Measurements from ENCODE around the gene SHISA4.

The SHISA4 gene

GRCh38 chr1:201895913-201896807, 7.5 kb downstream of the SHISA4 start (continued):
- TF ChIP-seq PRDM6 (tag by site-specific recombination; IDR thresholded peaks at IDR 0.05) (no peak), ZNF544 (tag by site-specific recombination; IDR thresholded peaks at IDR 0.05) (no peak), ZNF324 (tag by site-specific recombination; IDR thresholded peaks at IDR 0.05) (peak; percentile 93), GLI2 (tag by site-specific recombination; IDR thresholded peaks at IDR 0.05; ENCODE audit: borderline replicate concordance, low read depth) (no peak), ZNF157 (tag by site-specific recombination; IDR thresholded peaks at IDR 0.05) (no peak), SCRT2 (tag by site-specific recombination; IDR thresholded peaks at IDR 0.05) (peak; percentile 100), ZNF362 (tag by site-specific recombination; IDR thresholded peaks at IDR 0.05) (no peak), ZNF645 (tag by site-specific recombination; IDR thresholded peaks at IDR 0.05) (no peak), ZNF350 (tag by site-specific recombination; IDR thresholded peaks at IDR 0.05) (no peak), PRDM4 (tag by site-specific recombination; IDR thresholded peaks at IDR 0.05) (no peak), ZNF132 (tag by site-specific recombination; IDR thresholded peaks at IDR 0.05; ENCODE audit: borderline replicate concordance) (no peak), ZBTB1 (tag by site-specific recombination; IDR thresholded peaks at IDR 0.05) (no peak), ZSCAN18 (tag by site-specific recombination; IDR thresholded peaks at IDR 0.05) (no peak), RBAK (tag by site-specific recombination; IDR thresholded peaks at IDR 0.05) (no peak), SP2 (tag by site-specific recombination; IDR thresholded peaks at IDR 0.05) (no peak), ZFP3 (tag by site-specific recombination; IDR thresholded peaks at IDR 0.05; ENCODE audit: low read depth) (no peak), ZSCAN16 (tag by site-specific recombination; IDR thresholded peaks at IDR 0.05) (no peak), ZIC2 (tag by site-specific recombination; IDR thresholded peaks at IDR 0.05) (peak; percentile 87), ZNF792 (tag by site-specific recombination; IDR thresholded peaks at IDR 0.05) (0 out of 2 replicates have a peak, but pooled peaks have one; percentile 22), KLF7 (tag by site-specific recombination; IDR thresholded peaks at IDR 0.05; ENCODE audit: borderline replicate concordance) (no peak), ZNF785 (tag by site-specific recombination; IDR thresholded peaks at IDR 0.05) (no peak), ZNF514 (tag by site-specific recombination; IDR thresholded peaks at IDR 0.05) (no peak), ZNF280C (tag by site-specific recombination; IDR thresholded peaks at IDR 0.05) (no peak), ZNF747 (tag by site-specific recombination; IDR thresholded peaks at IDR 0.05) (no peak), BCL11B (tag by site-specific recombination; IDR thresholded peaks at IDR 0.05; ENCODE audit: low read depth) (no peak), KLF8 (tag by site-specific recombination; IDR thresholded peaks at IDR 0.05) (peak; percentile 80), ZNF26 (tag by site-specific recombination; IDR thresholded peaks at IDR 0.05) (no peak), EGR2 (tag by site-specific recombination; IDR thresholded peaks at IDR 0.05; ENCODE audit: low read depth) (no peak; the same call in 1 of the 2 replicates)

Data from HEK293 (cell line).